Right ventricle myocardium superior (tissue), 1 donor: ENCODE measurements around the gene CCL7. TPM values are rescaled to one million over a fixed set of nuclear protein-coding genes. Genes with fewer than 3 reads are reported as not detected.
"Not testable (repeated sequence)": the region's sequence is repeated elsewhere in the genome, so short reads cannot be mapped to it uniquely, and the experiment has no call there.

ENCODE experiments used
- ATAC-seq: fragments of 200-7000 bp; cut with Tn5 transposase; one replicate; pipeline ENCODE4 v1.9.1; 2020; ENCODE audit warnings: mild to moderate bottlenecking; ENCODE audit not compliant: poor library complexity
- DNase-seq: peaks from one replicate; pipeline ENCODE4 v3.0.0-alpha.2; 2020
- intact Hi-C: fragments of 100-400 bp; cut with DNase I; formaldehyde crosslinking; loops from one replicate; pipeline ENCODE4 v1.11.2; 2022
- long read RNA-seq: library from polyadenylated mRNA; unstranded; transcript quantifications from one replicate; pipeline ENCODE4 v2.0.0, GENCODE V29; 2021
- total RNA-seq: library from RNA; stranded (reverse); fragmentation: NEBNext Ultra II Directional; extraction: Animal tissue kit (Norgen Biotek cat#: 25700); gene quantifications from one replicate; pipeline ENCODE4 v1.2.1, GENCODE V29; 2021
- donor health status: DM: no; HTN: yes; CAD: no; lungs with severe emphysema.

Gene CCL7
- not detected for total RNA-seq
- long read RNA-seq = 0 reads

GRCh38 chr17:34269969-34270368 is at the start of gene CCL7:
TSS of gene CCL7 (plus strand) at chr17:34270221. CDS start at chr17:34270291, 70 bp downstream.
- intact Hi-C loops = no loop called here
- DNase-seq (no peak), ATAC-seq (no peak)

DNA sequence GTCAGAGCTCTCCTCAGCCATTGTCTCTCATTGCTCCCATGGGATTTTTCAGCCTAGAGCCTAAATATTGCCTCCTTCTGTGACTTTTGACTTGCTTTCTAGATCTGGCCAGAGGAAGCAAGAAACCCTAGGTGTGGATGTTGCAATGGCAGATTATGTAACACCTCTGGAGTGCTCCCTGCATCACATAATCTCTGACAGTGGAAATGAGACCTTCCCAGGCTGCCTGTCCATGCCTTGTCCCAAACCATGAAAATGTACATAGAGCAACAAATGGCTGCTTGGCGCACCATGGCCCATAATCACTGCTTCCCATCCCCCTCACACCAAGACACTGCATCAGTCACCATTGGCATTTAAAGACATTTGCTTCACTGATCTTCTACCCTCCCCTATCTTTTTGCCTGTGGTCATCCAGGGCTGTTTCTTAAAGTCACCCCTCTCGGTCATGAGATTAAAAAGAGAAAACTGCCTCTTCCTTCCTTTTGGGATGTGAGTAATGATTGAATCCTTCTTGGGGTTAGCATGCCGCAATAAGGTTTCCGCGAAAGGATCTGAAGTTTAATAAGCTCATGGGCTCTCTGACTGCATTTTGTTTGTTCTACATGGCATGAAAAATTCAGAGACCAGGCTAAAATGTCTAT is 49.1 kb upstream of the CCL7 start:
- intact Hi-C loops = no loop called here
- ATAC-seq = peak; percentile 65
- no peak for DNase-seq

GRCh38 chr17:34221411-34221810 is 48.6 kb upstream of the CCL7 start:
- no peak for DNase-seq
- intact Hi-C loops = no loop called here
- ATAC-seq = no peak

DNA sequence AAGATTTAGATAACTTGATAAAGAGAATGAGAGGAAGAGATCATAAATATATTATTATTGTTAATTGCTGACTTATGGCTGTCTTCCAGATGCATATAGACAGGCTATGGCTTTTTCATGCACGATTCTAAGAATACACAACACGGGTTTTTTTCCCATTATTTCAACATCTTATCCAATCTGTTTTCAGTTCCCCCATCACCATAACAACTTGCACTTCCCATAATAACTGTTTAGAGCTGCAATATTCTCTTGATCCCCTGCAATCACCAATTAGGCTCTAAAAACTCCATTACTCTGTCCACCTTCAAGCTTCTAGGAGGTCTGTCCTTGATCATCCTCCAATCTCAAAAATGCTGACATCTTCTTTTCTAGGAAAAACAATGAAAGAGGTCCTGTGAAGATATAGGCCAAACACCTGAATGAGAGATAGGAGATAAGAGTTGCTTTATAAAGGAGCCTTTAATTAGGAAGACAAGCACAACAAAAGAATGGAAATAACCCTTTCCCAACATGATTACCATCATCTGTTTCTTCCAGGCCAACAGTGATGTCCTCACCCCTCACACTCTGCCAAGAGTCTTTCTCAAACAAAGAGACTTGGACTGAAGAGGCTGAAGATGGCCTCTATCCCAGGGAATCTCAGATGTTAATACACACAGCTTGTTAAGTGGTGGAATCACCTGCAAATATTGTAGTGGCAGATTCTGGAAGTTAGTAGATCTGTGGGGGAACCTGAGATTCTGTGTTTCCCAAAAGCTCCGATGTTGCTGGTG is 47.1 kb upstream of the CCL7 start:
- peak; percentile 30 for ATAC-seq
- intact Hi-C loops = no loop called here
- DNase-seq = no peak

- DNase-seq (no peak), ATAC-seq (no peak)
- intact Hi-C loops = no loop called here
Observed at GRCh38 chr17:34225046-34225445, 45.0 kb upstream of the CCL7 start.

GRCh38 chr17:34226011-34226743 is 43.8 kb upstream of the CCL7 start:
- ATAC-seq (no peak), DNase-seq (no peak)
- intact Hi-C loops = no loop called here

GRCh38 chr17:34226744-34227034 is 43.3 kb upstream of the CCL7 start:
- intact Hi-C loops = no loop called here
- ATAC-seq = no peak
- no peak for DNase-seq

DNA sequence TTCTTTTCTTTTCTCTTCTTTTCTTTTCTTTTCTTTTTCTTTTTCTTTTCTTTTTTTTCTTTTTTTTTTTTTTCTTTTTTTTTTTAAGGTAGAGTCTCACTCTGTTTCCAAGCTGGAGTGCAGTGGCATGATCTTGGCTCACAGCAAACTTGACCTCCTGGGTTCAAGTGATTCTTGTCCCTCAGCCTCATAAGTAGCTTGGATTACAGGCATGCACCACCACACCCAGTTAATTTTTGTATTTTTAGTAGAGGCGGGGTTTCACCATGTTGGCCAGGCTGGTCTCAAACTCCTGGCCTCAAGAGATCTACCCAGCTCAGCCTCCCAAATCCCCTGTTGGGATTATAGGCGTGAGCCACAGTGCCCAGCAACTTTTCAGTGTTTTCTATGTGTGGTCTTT is 42.7 kb upstream of the CCL7 start:
- ATAC-seq, intact Hi-C loops, DNase-seq: not testable (repeated sequence)

DNA sequence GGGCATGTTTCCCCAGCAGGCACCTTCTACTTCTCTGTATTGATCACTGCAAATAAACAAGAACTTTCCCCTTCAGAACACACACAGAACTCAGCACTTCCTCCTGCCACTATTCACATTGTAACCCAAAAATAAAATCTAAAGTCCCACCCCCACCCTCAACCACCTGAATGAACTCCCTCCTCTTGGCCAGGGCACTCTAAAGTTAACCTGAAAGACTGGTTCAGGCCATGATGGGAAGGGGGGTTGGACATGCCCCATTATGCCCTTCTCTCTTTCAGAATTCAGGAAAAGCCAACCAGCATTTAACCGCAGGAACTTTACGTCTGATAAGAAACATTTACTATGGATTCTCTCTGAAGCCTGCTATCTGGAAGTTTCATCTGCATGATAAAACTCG is 42.3 kb upstream of the CCL7 start:
- DNase-seq (no peak), ATAC-seq (no peak)
- intact Hi-C loops = no loop called here

- intact Hi-C loops = no loop called here
- ATAC-seq = no peak
- no peak for DNase-seq
Observed at GRCh38 chr17:34228781-34229180, 41.2 kb upstream of the CCL7 start.

- ATAC-seq (no peak), DNase-seq (no peak)
- intact Hi-C loops = no loop called here
Observed at GRCh38 chr17:34230342-34230741, 39.7 kb upstream of the CCL7 start.

- no peak for DNase-seq
- intact Hi-C loops = no loop called here
- no peak for ATAC-seq
Observed at GRCh38 chr17:34234616-34235015, 35.4 kb upstream of the CCL7 start.

GRCh38 chr17:34235389-34236028 is 34.5 kb upstream of the CCL7 start:
- DNase-seq (peak; percentile 87), ATAC-seq (peak; percentile 93)
- intact Hi-C loops = no loop called here

DNA sequence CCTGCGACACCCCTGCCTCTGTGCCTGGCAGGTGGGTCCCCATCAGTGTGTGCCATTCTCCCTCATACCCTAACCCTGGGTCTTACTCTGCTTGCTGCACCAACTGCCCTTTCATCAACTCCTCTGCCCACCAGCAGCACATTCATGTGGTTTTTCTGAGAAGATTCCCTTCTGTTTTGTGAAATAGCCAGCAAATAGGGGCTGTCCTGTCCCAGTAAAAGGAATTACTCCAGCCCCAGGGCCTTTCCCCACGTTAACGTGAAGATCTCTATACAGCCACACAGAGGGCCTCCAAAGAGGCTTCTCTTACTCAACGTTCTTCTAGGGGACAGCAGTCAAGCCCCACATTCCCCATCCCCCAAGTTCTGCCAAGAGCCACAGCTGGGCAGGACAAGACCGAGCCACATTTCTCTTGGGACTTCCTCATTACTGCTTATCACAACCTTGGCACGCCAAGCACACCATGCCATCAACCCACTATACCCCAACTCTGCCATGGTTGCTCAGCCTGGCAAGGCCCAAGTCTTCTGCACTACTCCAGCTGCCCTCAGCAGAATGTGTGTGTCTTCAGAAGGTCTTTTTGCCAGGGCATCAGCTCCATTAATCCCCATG is 33.6 kb upstream of the CCL7 start:
- intact Hi-C loops = no loop called here
- ATAC-seq (no peak), DNase-seq (no peak)

DNA sequence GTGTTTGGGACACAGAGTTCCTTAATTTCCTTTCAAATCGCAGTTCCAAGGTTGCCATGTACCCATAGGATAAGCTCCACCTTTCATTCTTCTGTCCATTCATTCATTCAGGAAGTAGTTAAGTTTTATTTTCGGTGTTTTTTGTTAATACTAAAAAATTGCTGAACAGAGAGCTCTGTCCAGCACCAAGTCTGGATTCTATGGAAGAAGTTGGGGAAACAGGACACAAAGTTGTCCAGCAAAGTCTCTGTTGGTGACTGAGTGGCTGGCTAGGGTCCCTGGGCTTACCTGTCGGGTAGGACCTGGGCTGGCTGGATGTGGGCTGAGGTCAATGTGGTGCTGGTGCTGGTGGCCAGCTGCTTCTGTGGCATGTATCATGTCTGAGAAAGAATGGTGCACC is 32.6 kb upstream of the CCL7 start:
- ATAC-seq (no peak), DNase-seq (no peak)
- intact Hi-C loops = no loop called here

- peak; percentile 90 for ATAC-seq
- intact Hi-C loops = no loop called here
- peak; percentile 89 for DNase-seq
Observed at GRCh38 chr17:34241062-34241461, 29.0 kb upstream of the CCL7 start.

DNA sequence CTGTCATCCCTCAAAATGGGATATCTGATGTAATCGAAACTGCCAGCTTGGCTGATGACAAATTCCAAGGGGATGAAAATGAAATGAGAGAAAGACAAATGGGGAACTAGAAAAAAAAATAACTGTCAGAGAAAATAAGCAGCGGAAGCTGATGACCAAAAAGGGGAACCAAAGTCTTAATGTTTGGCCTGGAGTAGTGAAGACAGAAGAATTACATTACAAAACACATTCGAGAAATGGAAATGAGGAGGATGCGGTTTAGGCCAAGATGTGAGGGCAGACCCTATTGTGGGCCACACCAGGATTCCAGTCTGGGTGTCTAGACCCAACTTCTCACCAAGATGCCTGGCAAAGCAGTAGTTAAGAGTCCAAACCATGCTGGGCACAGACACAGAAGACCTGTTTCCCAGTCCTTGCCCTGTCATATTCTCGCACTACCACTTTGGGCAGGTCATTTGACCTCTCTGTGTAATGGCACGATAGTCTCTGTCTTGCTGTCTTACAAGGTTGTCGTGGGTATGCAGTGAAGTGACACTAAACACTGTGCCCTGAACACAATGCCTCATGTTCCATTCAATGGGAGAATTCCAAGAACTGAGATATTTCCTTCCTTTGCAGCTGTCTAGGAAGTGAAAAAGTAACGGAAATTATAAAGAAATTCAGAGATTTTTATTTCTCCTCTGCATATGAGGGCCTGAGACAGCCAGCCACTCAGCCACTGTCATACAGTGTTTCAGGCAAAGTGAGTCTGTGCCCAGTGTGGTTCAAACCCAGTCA is 27.2 kb upstream of the CCL7 start:
- peak; percentile 22 for ATAC-seq
- intact Hi-C loops = no loop called here

More for the DNA sequence above, 27.2 kb upstream of the CCL7 start:
- no peak for DNase-seq
